PC-3 (cell line): Measurements from ENCODE around the gene ARHGAP27. TPM values are rescaled to one million over a fixed set of nuclear protein-coding genes. Genes with fewer than 3 reads are reported as not detected.

Source experiments
- ATAC-seq: fragments of 200-7000 bp; cut with Tn5 transposase; 2 replicates; pipeline ENCODE4 v1.9.1; 2020; ENCODE audit warnings: mild to moderate bottlenecking, moderate library complexity
- BruUV-seq: library from RNA; stranded (reverse); fragments of 400-500 nt; replicated peaks from 2 replicates; lab custom pipeline; 2021; lab: Mats Ljungman, UMichigan
- CTCF ChIA-PET: fragments of 300-600 bp; sonication (Branson Sonifier 250); formaldehyde crosslinking; loops from one replicate; lab custom pipeline; 2022; ENCODE audit warnings: antibody characterized with exemption; lab: Charles Lee
- POLR2A ChIA-PET: fragments of 300-600 bp; sonication (Branson Sonifier 250); formaldehyde crosslinking; loops from one replicate; lab custom pipeline; 2022; ENCODE audit warnings: antibody characterized with exemption; ENCODE audit not compliant: unreplicated experiment; lab: Charles Lee
- DNase-seq: peaks from one replicate; pipeline ENCODE4 v3.0.0-alpha.2; 2015
- H2AFZ ChIP-seq: fragments of 300-600 bp; sonication (generic); 2 replicates; pipeline ENCODE4 v1.6.0; 2016; ENCODE audit warnings: antibody characterized with exemption, low read length
- H3F3A ChIP-seq: fragments of 300-600 bp; sonication (generic); one replicate; pipeline ENCODE4 v1.6.0; 2017; ENCODE audit warnings: antibody characterized with exemption, low read length, control low read depth, mild to moderate bottlenecking; ENCODE audit not compliant: unreplicated experiment
- H3K27ac ChIP-seq: fragments of 300-600 bp; sonication (generic); 2 replicates; pipeline ENCODE4 v1.5.1; 2016; ENCODE audit warnings: mild to moderate bottlenecking, low read length
- H3K27me3 ChIP-seq: fragments of 300-600 bp; sonication (generic); 2 replicates; pipeline ENCODE4 v1.6.1; 2016; ENCODE audit warnings: low read length, mixed read lengths
- H3K36me3 ChIP-seq: fragments of 300-600 bp; sonication (generic); 2 replicates; pipeline ENCODE4 v1.6.1; 2016; ENCODE audit warnings: low read depth, mixed run types, low read length, mixed read lengths
- H3K4me1 ChIP-seq: fragments of 300-600 bp; sonication (generic); 2 replicates; pipeline ENCODE4 v1.5.1; 2016; ENCODE audit warnings: low read length; ENCODE audit not compliant: insufficient read depth
- H3K4me2 ChIP-seq: fragments of 300-600 bp; sonication (generic); 2 replicates; pipeline ENCODE4 v1.6.0; 2016; ENCODE audit warnings: low read length
- H3K4me3 ChIP-seq: fragments of 300-600 bp; sonication (generic); 2 replicates; pipeline ENCODE4 v1.5.1; 2016; ENCODE audit warnings: mild to moderate bottlenecking, low read length, mixed read lengths
- H3K79me2 ChIP-seq: fragments of 300-600 bp; sonication (generic); 2 replicates; pipeline ENCODE4 v1.6.1; 2017; ENCODE audit warnings: low read length, mixed read lengths
- H3K9ac ChIP-seq: fragments of 300-600 bp; sonication (generic); 2 replicates; pipeline ENCODE4 v1.6.0; 2016; ENCODE audit warnings: mild to moderate bottlenecking, low read length
- H3K9me2 ChIP-seq: fragments of 300-600 bp; sonication (generic); replicated peaks from 2 replicates; pipeline ENCODE4 v1.6.1; 2016; ENCODE audit warnings: mixed run types, low read length, mixed read lengths
- H3K9me3 ChIP-seq: fragments of 300-600 bp; sonication (generic); 2 replicates; pipeline ENCODE4 v1.6.1; 2016; ENCODE audit warnings: low read length, mixed read lengths
- H4K20me1 ChIP-seq: fragments of 300-600 bp; sonication (generic); 2 replicates; pipeline ENCODE4 v1.6.1; 2016; ENCODE audit warnings: low read length, mixed read lengths
- CTCF ChIP-seq: fragments of 300-600 bp; sonication (generic); conservative IDR thresholded peaks from 2 replicates; pipeline ENCODE4 v1.5.1; 2017; ENCODE audit warnings: antibody characterized with exemption, low read depth, mild to moderate bottlenecking, low read length
- EZH2 ChIP-seq: fragments of 300-600 bp; sonication (generic); IDR thresholded peaks from one replicate; pipeline ENCODE4 v1.6.1; 2017; ENCODE audit warnings: antibody characterized with exemption, mild to moderate bottlenecking, low read length; ENCODE audit not compliant: unreplicated experiment
- EZH2phosphoT487 ChIP-seq: fragments of 300-600 bp; sonication (generic); IDR thresholded peaks from 2 replicates; pipeline ENCODE4 v1.6.1; 2018; ENCODE audit warnings: mild to moderate bottlenecking, antibody characterized with exemption, low read length, borderline replicate concordance
- intact Hi-C: fragments of 100-400 bp; cut with micrococcal nuclease; formaldehyde crosslinking; loops from 2 replicates; pipeline ENCODE4 v1.9.0; 2023
- total RNA-seq: library from RNA; depleted of rRNA; stranded (reverse); fragments of >200 nt; gene quantifications from 2 replicates; pipeline ENCODE4 v1.2.3, GENCODE V29; 2014

ARHGAP27 gene
- total RNA-seq, 1 experiment from 2014 or later = 119 TPM

DNA sequence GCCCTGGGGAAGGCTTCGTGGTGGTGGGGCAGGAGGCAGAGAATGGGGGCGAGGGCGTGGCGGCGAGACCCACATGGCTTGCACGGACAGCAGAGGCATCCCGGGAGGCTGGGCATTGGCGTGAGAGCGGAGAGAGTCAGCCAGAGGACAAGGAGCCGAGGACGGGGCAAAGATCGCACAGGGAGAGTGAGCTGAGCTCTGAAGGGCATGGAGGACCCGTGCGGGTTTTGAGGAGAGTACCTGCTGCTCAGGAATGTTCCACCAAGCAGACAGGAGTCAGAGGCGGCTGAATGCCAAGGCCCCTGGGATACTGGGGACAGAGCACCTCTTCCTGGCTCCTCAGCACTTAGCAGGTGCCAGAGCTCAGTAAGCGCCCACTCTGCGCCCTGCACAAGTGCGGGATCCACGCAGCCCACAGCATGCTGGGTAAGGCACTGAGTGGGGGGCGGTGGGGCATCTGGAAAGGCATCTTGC is 47.8 kb downstream of the ARHGAP27 start:
- Histone ChIP-seq H3K4me1 (peaks cover 14% of the 10 kb centered on the region), H4K20me1 (no peaks in the 10 kb centered on the region), H3K9me2 (no peaks in the 10 kb centered on the region), H3K4me3 (no peak overlapping the region), H3K9ac (no peak overlapping the region), H3K27me3 (no peaks in the 10 kb centered on the region), H3F3A (no peaks in the 10 kb centered on the region), H2AFZ (no peak overlapping the region), H3K36me3 (no peaks in the 10 kb centered on the region), H3K9me3 (no peaks in the 10 kb centered on the region), H3K4me2 (no peak overlapping the region), H3K79me2 (no peaks in the 10 kb centered on the region), H3K27ac (no peak overlapping the region)
- TF ChIP-seq EZH2 (no peak), CTCF (no peak), EZH2phosphoT487 (no peak)
- CTCF ChIA-PET = interaction anchor here (1.0 to 2.5 kb wide), 5 partner anchors 66 to 108 kb away, joined by 4 to 9 read pairs (median 8); partner anchors contain the start of gene MAP3K14
- intact Hi-C loops = loop anchor here (1.0 to 5.0 kb wide), 4 partner anchors 64 to 166 kb away; no protein-coding TSS in a partner anchor
- POLR2A ChIA-PET = interaction anchor here (1.0 kb wide), 1 partner anchor 16 kb away, joined by 3 read pairs; no protein-coding TSS in a partner anchor
- BruUV-seq = no TSS peak
- ATAC-seq (peak; percentile 21), DNase-seq (no peak)

- peaks cover 14% of the 10 kb centered on the region for H3K4me1 ChIP-seq
- no peak overlapping the region for H3K27ac ChIP-seq
- peak; percentile 35 for DNase-seq
- TF ChIP-seq EZH2phosphoT487 (no peak), CTCF (no peak), EZH2 (no peak)
- H3K4me3 ChIP-seq = no peak overlapping the region
- intact Hi-C loops = loop anchor here (2.0 kb wide), 1 partner anchor 63 kb away; no protein-coding TSS in a partner anchor
- no peak overlapping the region for H2AFZ ChIP-seq
- ChIA-PET POLR2A (interaction anchor here (1.0 kb wide), 1 partner anchor 15 kb away, joined by 3 read pairs; no protein-coding TSS in a partner anchor), CTCF (interaction anchor here (0.7 to 2.5 kb wide), 4 partner anchors 13 to 107 kb away, joined by 3 to 8 read pairs (median 8); partner anchors contain the start of gene MAP3K14)
- no peaks in the 10 kb centered on the region for H3F3A ChIP-seq
- no peak overlapping the region for H3K9ac ChIP-seq
- H3K4me2 ChIP-seq = no peak overlapping the region
- BruUV-seq = no TSS peak
- ATAC-seq = no peak
- H3K9me2 ChIP-seq = no peaks in the 10 kb centered on the region
- H3K36me3 ChIP-seq = no peaks in the 10 kb centered on the region
- H3K79me2 ChIP-seq = no peaks in the 10 kb centered on the region
- no peaks in the 10 kb centered on the region for H3K27me3 ChIP-seq
- H3K9me3 ChIP-seq = no peaks in the 10 kb centered on the region
- no peaks in the 10 kb centered on the region for H4K20me1 ChIP-seq
Observed at GRCh38 chr17:45384047-45384788, 48.5 kb downstream of the ARHGAP27 start.

DNA sequence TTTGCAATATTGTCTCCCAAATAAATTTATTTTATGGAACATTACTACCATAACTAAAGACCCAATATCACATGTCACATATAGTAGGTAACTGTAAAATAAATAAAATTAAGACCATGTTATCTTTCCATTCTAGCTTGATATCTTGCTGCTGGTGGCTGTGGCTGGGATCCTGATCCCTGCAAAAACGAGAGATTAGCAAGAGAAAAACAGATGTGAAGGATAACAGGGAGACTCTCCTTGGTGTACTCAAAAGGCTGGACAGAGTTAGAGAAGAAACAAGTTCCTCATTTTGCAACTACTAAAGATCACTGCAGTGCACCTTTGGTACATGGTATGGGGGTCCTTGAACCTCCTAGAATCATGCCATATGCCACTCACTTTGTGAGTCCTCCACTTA is 49.7 kb downstream of the ARHGAP27 start:
- Histone ChIP-seq H3K4me2 (no peak overlapping the region), H4K20me1 (no peaks in the 10 kb centered on the region), H2AFZ (no peak overlapping the region), H3K79me2 (no peaks in the 10 kb centered on the region), H3K27me3 (no peaks in the 10 kb centered on the region), H3K27ac (no peak overlapping the region), H3K4me3 (no peak overlapping the region), H3K9me3 (no peaks in the 10 kb centered on the region), H3F3A (no peaks in the 10 kb centered on the region), H3K36me3 (no peaks in the 10 kb centered on the region), H3K9me2 (no peaks in the 10 kb centered on the region), H3K9ac (no peak overlapping the region), H3K4me1 (peaks cover 14% of the 10 kb centered on the region)
- TF ChIP-seq CTCF (no peak), EZH2phosphoT487 (no peak), EZH2 (no peak)
- intact Hi-C loops = no loop called here
- no peak for DNase-seq
- no TSS peak for BruUV-seq
- ChIA-PET CTCF (interaction anchor here (1.5 kb wide), 1 partner anchor 99 kb away, joined by 4 read pairs; no protein-coding TSS in a partner anchor), POLR2A (no interaction called here)
- no peak for ATAC-seq
